ENCODE data around the gene KIF26B. TPM values are rescaled to one million over a fixed set of nuclear protein-coding genes. Genes with fewer than 3 reads are reported as not detected.
A peak's percentile ranks its signal among the peaks of the same experiment; 100 is the strongest.

Gene KIF26B
- polyA plus RNA-seq, 10 donors = 0.80 to 3.8 (median 1.5) TPM

DNA sequence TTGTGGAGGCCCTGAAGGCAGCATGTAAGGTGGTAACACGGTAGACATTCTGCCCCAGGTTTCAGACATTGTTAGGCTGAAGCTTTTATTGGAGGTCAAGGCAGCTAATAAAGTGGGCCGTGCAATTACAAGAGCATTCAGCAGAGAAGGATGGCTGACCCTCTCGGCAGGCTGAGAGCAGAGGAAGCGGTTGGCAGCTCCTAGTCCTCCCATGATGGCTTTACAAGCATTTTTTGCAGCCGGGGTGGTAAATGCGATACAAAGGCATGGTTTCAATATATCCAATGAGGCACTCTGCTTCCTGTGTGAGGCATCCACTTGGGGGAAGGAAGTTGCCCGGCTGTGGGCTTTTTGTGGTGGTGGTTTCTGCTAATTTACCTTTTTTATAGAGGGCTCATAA is 14.6 kb downstream of the KIF26B start:
- DNase-seq = no peak

DNA sequence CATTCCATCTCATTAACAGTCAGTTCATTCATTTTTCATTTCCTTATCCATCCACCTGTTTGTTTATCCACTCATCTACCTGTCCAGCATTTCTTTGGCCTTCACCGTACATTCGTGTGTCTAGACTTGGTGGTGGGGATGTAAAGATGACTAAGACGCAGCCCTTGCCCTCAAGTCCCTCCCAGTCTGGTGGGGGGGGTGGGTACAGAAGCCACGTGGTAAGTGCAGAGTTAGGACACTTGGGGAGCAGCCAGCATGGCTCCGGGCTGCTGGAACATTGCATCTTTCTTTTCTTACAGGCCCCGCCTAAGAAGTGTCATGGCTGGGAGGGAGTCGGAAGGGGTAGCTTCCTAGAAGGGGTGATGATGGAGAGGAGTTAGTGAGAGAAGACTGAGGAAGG is 17.2 kb downstream of the KIF26B start:
- no peak for DNase-seq

- no peak for DNase-seq
Measured at GRCh38 chr1:245172829-245173228, 18.0 kb downstream of the KIF26B start.

GRCh38 chr1:245173446-245174211 is 18.8 kb downstream of the KIF26B start:
- no peak for DNase-seq

GRCh38 chr1:245177071-245177900 is 22.5 kb downstream of the KIF26B start:
- DNase-seq = no peak

DNA sequence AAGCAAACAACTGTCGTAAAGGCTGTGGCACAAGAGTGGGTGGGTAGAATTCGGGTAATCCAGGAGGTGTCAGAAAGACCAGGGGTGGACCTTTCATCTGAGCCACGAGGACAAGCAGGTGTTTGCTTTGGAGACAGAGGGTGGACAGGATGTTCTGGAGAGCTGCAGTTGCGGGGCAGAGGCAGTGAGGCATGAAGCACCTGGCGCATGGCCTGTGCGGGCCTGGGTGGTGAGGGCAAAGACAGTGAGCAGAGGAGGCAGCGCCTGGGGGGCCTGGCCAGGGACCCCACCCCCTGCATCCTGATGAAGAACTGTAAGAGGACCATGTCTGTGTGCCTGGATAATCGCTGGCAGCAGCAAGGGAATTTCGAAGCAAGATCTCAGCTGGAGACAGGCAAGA is 24.9 kb downstream of the KIF26B start:
- no peak for DNase-seq

DNA sequence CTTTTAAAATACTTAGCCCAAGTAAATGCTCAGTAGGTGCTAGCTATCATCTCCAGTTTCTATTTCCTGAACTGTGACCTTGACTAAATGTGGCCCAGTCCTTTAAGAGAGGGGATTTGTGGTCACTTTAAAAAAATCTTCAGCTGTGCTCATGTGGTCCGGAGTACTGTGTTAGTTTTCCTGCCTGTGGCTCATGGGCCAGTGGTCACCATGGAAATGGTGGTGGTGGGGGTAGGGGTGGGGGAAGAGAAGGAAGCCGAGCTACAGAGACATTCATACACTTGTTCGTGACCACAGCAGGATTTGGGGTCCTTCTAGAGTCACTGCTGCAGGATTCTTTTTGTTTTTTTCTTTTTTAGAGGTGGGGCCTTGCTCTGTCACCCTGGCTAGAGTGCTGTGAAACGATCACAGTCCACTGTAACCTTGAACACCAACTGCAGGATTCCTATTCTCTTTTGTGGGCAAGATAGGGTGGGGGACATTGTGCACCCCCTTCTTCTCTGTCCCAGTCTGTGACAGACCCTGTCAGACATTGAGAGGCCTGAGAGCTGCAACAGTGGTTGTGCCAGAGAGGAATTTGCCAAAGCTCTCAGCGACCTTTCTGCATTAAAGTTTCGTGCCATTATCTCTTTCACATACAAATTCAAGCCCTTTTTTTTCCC is 25.8 kb downstream of the KIF26B start:
- DNase-seq = no peak

DNA sequence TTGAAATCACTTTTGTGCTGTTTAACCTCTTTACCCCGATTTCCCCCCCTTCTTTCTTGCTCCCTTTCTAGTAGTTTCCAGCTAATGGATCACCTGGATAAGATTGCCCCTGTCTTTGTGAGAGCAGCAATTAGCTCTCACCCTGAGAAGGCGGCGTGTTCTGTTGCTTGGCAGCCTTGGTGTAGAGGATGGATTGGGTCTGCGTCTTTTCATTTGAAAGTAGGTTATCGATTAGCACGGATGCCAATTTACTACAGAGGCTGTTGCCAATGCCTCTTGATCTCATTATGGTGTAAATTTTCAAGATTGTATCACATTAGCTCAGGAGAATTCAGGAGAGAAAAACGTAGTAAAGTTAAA is 26.4 kb downstream of the KIF26B start:
- no peak for DNase-seq

DNA sequence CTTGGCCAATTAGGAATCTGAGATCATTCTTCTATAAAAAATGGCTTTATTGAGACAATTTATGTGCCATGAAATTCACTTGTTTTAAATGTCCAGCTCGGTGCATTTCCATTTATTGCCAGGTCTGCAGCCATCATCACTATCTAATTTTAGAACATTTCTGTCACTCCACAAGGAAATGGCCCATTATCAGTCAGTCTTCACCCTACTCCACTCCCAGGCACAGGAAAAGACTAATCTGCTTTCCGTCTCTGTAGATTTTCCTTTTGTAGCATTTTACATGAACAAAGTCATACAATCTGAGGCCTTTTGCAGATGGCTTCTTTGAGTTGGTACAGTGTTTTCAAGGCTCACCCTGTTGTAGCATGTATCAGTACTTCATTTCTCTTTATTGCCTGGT is 27.2 kb downstream of the KIF26B start:
- no peak for DNase-seq

- no peak for DNase-seq
Measured at GRCh38 chr1:245183429-245183828, 28.6 kb downstream of the KIF26B start.

DNA sequence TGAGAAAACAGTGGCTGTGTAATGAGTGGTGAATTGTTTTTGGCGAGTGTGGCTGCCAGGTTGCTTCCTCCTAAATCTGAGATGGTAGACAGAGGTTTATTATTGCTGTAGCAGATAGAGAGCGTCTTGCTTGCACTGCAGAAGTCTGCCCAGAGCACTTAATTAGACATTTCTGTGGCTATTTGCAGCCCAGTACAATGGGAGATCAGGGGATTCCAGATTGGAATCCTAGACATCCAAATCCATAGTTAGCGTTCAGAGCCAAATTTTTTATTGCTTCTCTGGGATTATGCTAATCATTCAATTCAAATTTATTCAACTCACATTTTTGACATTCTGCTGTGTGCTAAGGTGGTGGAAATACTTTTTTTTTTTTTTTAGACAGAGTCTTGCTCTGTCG is 30.0 kb downstream of the KIF26B start:
- no peak for DNase-seq

GRCh38 chr1:245188403-245188802 is 33.6 kb downstream of the KIF26B start:
- DNase-seq = peak in 1 of 3 donors; percentile 41

- no peak for DNase-seq
Measured at GRCh38 chr1:245195398-245195797, 40.6 kb downstream of the KIF26B start.

- no peak for DNase-seq
Measured at GRCh38 chr1:245197121-245197520, 42.3 kb downstream of the KIF26B start.

- DNase-seq = peak in 2 of 3 donors; percentile 30 to 49
Measured at GRCh38 chr1:245197911-245198379, 43.2 kb downstream of the KIF26B start.

DNA sequence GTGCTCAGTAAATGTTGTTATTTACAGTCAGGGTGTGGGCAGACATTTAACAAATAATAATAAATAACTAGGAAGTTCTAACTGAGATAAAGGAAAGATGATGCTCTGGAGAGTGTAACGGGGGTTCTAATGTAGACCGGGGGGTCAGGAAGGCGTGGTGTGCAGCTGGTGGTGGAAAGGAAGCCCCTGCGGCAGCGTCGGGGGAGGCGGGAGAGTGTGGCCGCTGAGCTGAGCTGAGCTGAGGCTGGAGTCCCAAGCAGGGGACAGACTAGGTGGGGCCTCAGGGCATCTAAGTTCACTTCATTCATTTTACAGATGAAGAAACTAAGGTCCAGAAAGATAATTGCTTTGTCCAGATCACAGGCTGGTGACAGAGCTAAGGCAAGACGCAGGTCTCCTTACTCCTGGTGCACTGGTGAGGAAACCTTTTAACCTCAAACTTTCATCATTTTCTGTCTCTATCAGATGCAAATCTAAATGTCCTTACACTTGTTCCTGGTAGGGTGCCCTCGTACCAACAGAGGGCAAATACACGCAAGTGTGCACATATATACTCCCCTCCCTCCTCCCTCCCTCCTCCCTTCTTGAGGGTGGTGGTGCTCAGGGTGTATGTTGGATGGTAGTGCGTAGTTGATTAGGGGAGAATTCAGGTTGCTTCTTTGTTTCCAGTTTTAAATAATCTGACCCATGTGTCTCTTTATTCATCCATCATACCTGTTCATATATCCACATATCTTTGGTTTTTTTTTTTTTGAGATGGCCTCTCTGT is 44.1 kb downstream of the KIF26B start:
- no peak for DNase-seq

DNA sequence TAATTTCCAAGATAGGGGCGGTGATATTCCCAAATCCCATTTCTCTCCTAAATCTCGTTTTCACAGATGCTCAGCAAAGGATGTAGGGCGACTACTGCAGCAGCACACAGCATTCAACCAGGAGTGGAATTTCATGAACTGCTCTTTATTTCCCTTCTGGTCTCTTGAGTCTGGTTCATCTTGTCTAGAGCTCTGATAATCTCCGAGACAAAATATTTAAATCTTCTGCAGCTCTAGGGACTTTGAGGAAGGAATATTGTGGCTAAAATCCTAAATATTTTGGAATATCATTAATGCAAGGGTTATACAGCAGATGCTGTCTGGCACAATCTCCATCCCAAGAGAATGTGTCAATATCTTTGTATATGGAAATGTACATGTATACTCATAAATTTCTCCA is 45.4 kb downstream of the KIF26B start:
- peak in 1 of 3 donors; percentile 66 for DNase-seq

DNA sequence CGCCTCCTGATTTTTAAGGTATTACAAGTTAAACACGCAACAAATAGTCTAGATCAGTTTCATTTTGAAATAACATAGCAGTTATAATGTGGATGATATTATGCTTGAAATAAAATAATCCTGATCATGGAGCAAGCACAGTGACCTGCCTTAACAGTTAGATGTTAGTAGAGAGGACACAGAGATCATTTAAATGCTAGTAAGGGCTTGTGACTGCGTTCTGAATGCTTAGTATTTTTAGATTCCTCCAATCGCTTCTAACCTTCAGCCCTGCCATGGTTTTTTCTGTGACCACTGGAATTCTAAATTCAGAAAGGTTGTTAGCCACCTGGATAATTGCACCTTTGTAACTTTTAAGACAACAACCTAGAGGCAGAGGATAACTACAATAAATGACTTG is 46.4 kb downstream of the KIF26B start:
- DNase-seq = no peak

GRCh38 chr1:245201827-245202226 is 47.0 kb downstream of the KIF26B start:
- DNase-seq = no peak

DNA sequence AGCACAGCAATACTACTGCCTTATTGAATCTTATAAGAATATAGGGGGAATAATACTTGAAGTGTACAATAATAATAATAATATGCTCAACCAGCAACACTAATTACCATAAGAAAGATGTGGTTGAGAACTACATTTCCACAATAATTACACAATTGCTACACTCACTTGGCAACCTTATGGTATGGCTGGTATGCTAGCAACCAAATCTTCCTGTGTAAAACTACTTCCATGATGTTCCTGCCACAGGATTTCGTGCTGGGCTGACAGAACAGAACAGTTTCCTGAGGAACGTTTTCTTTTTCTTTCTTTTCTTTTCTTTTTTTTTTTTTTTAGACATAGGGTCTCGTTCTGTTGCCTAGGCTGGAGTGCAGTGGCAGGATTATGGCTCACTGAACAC is 50.6 kb downstream of the KIF26B start:
- no peak for DNase-seq

- DNase-seq = no peak
Measured at GRCh38 chr1:245205864-245206263, 51.1 kb downstream of the KIF26B start.

All from muscle of back (tissue), 11 donors.